Osteoblast (primary cell): Measurements from ENCODE around the gene EIF1. TPM values are rescaled to one million over a fixed set of nuclear protein-coding genes. Genes with fewer than 3 reads are reported as not detected.
"Not testable (repeated sequence)": the region's sequence is repeated elsewhere in the genome, so short reads cannot be mapped to it uniquely, and the experiment has no call there.

Experiments
- DNase-seq: peaks from one replicate; pipeline ENCODE4 v3.0.0; 2011; ENCODE audit warnings: low spot score, mixed read lengths; ENCODE audit not compliant: insufficient read length; ENCODE audit errors: missing footprints
- H2AFZ ChIP-seq: 2 replicates; pipeline ENCODE4 v1.6.0; 2011; ENCODE audit warnings: mild to moderate bottlenecking, low read length
- H3K27ac ChIP-seq: 2 replicates; pipeline ENCODE4 v1.5.1; 2011; ENCODE audit warnings: mild to moderate bottlenecking, low read depth, low read length, moderate library complexity
- H3K27me3 ChIP-seq: 2 replicates; pipeline ENCODE4 v1.6.0; 2012; ENCODE audit warnings: mild to moderate bottlenecking, control low read depth, inconsistent platforms, low read length, moderate library complexity; ENCODE audit not compliant: insufficient read depth
- H3K36me3 ChIP-seq: 2 replicates; pipeline ENCODE4 v1.5.1; 2011; ENCODE audit warnings: mild to moderate bottlenecking, low read length, control low read depth, moderate library complexity; ENCODE audit not compliant: insufficient read depth
- H3K4me1 ChIP-seq: 2 replicates; pipeline ENCODE4 v1.5.1; 2011; ENCODE audit warnings: mild to moderate bottlenecking, low read length, control low read depth, moderate library complexity; ENCODE audit not compliant: insufficient read depth
- H3K4me2 ChIP-seq: 2 replicates; pipeline ENCODE4 v1.6.0; 2011; ENCODE audit warnings: mild to moderate bottlenecking, low read length; ENCODE audit not compliant: insufficient read depth
- H3K4me3 ChIP-seq: fragments of 200-600 bp; sonication (generic); 3 replicates; pipeline ENCODE4 v1.5.1; 2012; ENCODE audit warnings: mild to moderate bottlenecking, low read length, inconsistent platforms; ENCODE audit not compliant: insufficient read depth
- H3K79me2 ChIP-seq: 2 replicates; pipeline ENCODE4 v1.6.0; 2012; ENCODE audit warnings: mild to moderate bottlenecking, low read length, control low read depth, inconsistent platforms; ENCODE audit not compliant: insufficient read depth
- H3K9me3 ChIP-seq: 2 replicates; pipeline ENCODE4 v1.5.1; 2011; ENCODE audit warnings: low read depth, low read length, control low read depth
- H4K20me1 ChIP-seq: 2 replicates; pipeline ENCODE4 v1.6.0; 2012; ENCODE audit warnings: mild to moderate bottlenecking, low read length, control low read depth; ENCODE audit not compliant: insufficient read depth
- CTCF ChIP-seq: IDR thresholded peaks from 2 replicates; pipeline ENCODE4 v1.5.1; 2011; ENCODE audit warnings: mild to moderate bottlenecking, low read depth, low read length, moderate library complexity; ENCODE audit errors: extremely low read depth
- total RNA-seq: library from RNA; depleted of rRNA; stranded (reverse); fragments of >200 nt; gene quantifications from 2 replicates; pipeline ENCODE4 v1.2.3, GENCODE V29; 2012

EIF1 gene
- 94.5 and 101 TPM in 2 replicates for total RNA-seq

DNA sequence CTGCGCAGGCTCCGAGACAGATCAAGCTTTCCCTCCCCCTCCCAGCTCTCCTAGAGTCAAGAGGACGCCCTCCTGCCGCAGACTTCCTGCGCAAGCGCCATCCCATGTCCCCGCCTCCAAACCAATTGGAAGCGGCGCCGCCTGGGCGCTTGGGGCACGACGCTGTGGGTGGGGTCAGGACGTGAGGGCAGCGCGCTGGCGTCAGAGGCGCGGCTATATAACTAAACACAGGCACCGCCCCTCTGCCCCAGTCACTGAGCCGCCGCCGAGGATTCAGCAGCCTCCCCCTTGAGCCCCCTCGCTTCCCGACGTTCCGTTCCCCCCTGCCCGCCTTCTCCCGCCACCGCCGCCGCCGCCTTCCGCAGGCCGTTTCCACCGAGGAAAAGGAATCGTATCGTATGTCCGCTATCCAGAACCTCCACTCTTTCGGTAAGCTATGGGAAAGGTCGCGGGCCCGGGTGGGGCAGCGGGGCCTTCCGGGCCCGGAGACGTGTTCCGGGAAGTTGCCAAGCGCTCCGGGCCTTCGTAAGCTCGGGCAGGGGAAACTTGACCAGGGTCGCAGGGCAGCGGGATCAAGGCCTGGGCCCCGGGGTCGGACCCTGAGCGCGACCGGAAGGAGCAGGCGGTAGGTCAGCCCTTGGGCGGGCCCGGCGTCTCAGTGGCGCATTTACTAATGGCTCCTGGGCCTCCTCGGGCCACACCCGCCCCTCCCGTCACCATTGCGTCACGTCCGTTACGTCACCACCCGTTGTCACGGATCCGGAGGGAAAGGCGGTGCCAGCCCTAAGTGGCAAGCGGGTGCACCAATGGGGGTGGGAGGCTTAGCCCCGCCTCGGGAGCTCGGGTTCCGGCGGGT, at the start of gene EIF1:
Gene EIF1 (plus strand): TSS at position 245 of the 856 bp plus-strand sequence. CDS start 154 bp downstream, at position 399.
- H3K4me3 ChIP-seq: peak within 1 kb of the TSS; percentile 94
- H3K36me3 ChIP-seq: peaks cover 44% of the 10 kb centered on the region
- TF ChIP-seq CTCF: no peak
- peak within 1 kb of the TSS; percentile 92 for H3K4me2 ChIP-seq
- DNase-seq: peak; percentile 96
- H3K27ac ChIP-seq: peak within 1 kb of the TSS; percentile 99
- H4K20me1 ChIP-seq: peaks cover 34% of the 10 kb centered on the region
- peaks cover 20% of the 10 kb centered on the region for H3K4me1 ChIP-seq
- H3K79me2 ChIP-seq: peaks cover 26% of the 10 kb centered on the region
- H3K9me3 ChIP-seq: no peaks in the 10 kb centered on the region
- H2AFZ ChIP-seq: peak within 1 kb of the TSS; percentile 75
- peaks cover 3% of the 10 kb centered on the region for H3K27me3 ChIP-seq

- Histone ChIP-seq H3K4me1 (peaks cover 7% of the 10 kb centered on the region), H3K4me2 (no peak overlapping the region), H3K79me2 (no peaks in the 10 kb centered on the region), H2AFZ (no peak overlapping the region), H3K27me3 (no peaks in the 10 kb centered on the region), H3K27ac (no peak overlapping the region), H3K36me3 (no peaks in the 10 kb centered on the region), H3K9me3 (no peaks in the 10 kb centered on the region), H4K20me1 (no peaks in the 10 kb centered on the region), H3K4me3 (no peak overlapping the region)
- no peak for TF ChIP-seq CTCF
- DNase-seq: peak; percentile 48
These were observed 49.7 kb upstream of the EIF1 start for GRCh38 chr17:41638941-41639340.

- H3K9me3 ChIP-seq: no peaks in the 10 kb centered on the region
- H3K79me2 ChIP-seq: no peaks in the 10 kb centered on the region
- peak; percentile 66 for DNase-seq
- H3K36me3 ChIP-seq: no peaks in the 10 kb centered on the region
- no peaks in the 10 kb centered on the region for H4K20me1 ChIP-seq
- no peak overlapping the region for H2AFZ ChIP-seq
- H3K27me3 ChIP-seq: no peaks in the 10 kb centered on the region
- H3K27ac ChIP-seq: no peak overlapping the region
- H3K4me2 ChIP-seq: no peak overlapping the region
- no peak overlapping the region for H3K4me3 ChIP-seq
- peaks cover 6% of the 10 kb centered on the region for H3K4me1 ChIP-seq
- TF ChIP-seq CTCF: no peak
These were observed 48.9 kb upstream of the EIF1 start for GRCh38 chr17:41639492-41640473.

DNA sequence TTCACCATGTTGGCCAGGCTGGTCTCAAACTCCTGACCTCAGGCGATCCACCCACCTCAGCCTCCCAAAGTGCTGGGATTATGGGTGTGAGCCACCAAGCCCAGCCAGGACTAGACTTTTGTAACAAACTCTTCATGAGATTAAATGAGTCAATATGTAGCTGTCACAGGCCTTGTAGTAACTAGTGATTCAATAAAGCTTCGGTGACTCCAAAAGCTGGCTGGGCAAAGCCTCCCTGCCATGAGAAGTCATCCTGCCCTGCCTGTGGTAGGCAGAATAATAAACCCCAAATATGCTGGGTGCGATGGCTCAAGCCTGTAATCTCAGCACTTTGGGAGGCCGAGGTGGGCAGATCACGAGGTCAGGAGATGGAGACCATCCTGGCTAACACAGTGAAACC, 48.1 kb upstream of the EIF1 start:
- not testable (repeated sequence) for H3K27ac ChIP-seq, H3K4me2 ChIP-seq, H3K27me3 ChIP-seq, H3K36me3 ChIP-seq, H3K79me2 ChIP-seq, H2AFZ ChIP-seq, H4K20me1 ChIP-seq, H3K4me3 ChIP-seq, H3K4me1 ChIP-seq, H3K9me3 ChIP-seq
- peak; percentile 85 for DNase-seq
